WI38 (cell line): ENCODE measurements around the gene NPHP4.
A peak's percentile ranks its signal among the peaks of the same experiment; 100 is the strongest.

Experiments
- H3K4me3 ChIP-seq: 2 replicates; pipeline ENCODE4 v1.5.1; 2011; ENCODE audit warnings: low read depth, mild to moderate bottlenecking, control low read depth, low read length
- TF ChIP-seq, protein P1 (sequence below): IDR thresholded peaks from 2 replicates; pipeline ENCODE4 v1.5.1; 2012; ENCODE audit warnings: low read depth, mild to moderate bottlenecking, control low read depth, low read length

NPHP4 gene

DNA sequence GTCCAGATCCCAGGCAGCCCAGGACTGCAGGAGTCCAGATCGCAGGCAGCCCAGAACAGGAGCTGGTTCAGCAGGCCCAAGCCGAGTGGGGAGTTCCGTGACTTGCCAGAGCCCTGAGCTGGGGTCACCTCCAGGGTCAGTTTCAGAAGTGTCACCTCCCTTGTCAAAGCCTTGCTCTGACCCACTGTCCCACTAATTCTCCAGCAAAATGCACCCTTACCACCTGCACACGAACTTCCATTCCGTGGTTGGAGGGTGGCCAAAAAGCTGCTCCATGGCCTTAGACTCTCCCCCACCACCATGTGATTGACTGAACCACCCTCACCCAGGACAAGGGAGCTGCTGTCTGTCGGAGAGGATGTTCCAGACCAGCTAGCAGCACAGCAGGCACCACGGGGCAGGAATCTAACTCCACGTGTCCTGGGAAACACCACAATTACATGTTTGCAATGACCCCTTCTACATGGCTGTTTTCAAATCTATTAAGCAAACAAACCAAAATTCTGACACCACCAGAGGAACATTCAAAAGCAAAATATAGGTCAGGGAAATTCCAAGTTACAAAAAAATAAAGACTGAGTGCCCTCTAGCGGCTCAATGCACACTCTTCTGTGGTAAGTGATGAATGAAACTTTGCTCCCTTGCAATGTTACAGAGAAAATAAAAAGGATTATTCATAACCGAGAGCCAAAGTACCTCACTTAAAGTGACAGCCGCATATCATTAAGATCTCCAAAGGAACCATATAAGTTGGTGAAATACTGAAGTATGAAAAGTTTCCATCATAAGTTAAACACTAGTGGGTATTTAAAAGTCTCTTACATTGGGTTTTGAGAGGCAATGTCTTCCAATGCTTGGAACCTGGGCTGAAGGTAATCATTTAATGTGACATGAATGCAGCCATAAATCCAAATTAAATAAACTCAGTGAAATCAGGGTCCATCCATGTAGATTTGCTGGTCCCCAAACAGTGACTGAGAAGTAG lies 76.3 kb downstream of the NPHP4 start:
- TF ChIP-seq, protein P1, sequence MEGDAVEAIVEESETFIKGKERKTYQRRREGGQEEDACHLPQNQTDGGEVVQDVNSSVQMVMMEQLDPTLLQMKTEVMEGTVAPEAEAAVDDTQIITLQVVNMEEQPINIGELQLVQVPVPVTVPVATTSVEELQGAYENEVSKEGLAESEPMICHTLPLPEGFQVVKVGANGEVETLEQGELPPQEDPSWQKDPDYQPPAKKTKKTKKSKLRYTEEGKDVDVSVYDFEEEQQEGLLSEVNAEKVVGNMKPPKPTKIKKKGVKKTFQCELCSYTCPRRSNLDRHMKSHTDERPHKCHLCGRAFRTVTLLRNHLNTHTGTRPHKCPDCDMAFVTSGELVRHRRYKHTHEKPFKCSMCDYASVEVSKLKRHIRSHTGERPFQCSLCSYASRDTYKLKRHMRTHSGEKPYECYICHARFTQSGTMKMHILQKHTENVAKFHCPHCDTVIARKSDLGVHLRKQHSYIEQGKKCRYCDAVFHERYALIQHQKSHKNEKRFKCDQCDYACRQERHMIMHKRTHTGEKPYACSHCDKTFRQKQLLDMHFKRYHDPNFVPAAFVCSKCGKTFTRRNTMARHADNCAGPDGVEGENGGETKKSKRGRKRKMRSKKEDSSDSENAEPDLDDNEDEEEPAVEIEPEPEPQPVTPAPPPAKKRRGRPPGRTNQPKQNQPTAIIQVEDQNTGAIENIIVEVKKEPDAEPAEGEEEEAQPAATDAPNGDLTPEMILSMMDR = peak; percentile 60; the same call in 1 of the 2 replicates
- H3K4me3 ChIP-seq = no peak overlapping the region

DNA sequence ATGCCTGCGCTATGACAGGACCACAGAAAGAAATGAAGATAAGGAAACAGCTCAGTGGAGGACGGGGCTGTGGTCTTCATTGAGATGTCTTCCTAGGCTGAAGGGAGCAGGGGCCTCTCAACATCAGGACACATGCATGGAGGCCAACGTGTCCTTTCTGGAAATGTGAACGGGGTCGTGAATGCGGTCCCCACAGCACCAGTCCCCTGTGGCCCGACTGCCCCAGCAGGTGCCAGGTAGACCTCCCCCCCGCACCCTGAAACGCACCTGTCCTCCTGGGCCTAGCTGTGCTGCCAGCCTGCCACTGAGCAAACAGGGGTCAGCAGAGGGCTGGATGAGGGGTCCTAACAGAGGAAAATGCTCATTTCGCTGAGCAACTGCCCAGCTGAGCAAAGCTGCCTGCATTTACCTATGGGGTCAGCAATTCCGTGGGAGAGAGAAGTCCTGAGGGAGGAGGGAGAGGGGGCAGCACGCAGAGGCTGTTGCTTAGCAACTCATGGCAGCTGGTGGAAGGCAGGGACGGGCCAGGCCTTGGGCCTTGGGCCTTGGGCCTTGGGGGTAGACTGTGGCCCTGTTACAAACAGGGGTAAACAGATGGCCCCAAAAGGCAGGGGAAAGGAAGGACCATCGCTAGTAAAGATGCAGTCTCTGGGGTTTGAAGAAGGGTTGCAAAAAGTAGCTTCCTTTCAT lies 77.4 kb downstream of the NPHP4 start:
- TF ChIP-seq, protein P1 = no peak
- H3K4me3 ChIP-seq = no peak overlapping the region

DNA sequence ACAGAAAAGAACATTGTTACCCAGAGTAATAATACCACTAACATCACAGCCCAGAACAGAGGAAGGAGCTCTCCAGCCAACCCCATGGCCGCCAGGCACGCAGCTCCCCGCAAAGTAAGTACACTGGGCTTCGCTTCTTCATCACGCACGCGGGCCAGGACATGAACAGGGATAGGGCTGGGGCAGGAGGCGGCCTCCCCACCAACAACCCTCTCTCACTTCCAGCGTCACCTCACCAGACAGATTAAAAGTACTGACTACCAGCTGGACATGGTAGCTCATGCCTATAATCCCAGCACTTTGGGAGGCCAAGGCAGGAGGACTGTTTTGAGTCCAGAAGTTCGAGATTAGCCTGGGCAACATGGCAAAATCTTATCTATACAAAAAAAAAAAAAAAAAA lies 78.3 kb downstream of the NPHP4 start:
- H3K4me3 ChIP-seq = no peak overlapping the region
- TF ChIP-seq, protein P1 = no peak

DNA sequence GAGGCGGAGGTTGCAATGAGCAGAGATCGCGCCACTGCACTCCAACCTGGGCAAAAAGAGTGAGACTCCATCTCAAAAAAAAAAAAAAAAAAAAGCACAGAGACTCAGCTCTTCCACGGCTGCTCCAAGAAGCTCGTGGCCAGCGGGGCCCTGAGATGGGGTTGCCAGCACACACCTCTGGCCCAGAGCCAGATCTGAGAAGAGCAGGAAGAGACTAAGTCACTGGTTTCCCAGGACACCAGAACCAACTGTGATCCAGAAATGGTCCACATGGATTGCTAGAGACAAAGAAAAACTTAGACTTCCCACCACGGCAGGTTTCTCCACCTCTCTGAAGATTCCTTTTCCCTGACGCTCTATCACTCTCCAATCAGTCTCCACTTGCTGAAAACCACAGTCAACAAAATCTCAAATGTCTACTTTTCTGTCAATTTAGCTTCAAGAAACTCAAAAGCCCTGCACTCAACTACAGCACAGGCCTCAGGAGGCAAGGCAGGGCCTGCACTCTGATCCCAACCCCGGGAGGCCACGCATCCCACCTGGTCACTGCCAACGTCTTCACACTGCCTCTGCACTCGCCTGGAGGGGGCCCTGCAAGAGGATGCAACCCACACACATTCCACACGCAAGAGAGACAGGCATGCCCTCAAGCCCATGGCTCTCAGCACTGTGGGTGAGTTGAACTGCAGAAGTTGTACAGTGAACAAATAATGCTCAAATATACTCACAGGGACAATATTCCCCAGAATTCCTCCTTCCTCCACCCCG lies 79.0 kb downstream of the NPHP4 start:
- no peak overlapping the region for H3K4me3 ChIP-seq
- TF ChIP-seq, protein P1 = no peak

DNA sequence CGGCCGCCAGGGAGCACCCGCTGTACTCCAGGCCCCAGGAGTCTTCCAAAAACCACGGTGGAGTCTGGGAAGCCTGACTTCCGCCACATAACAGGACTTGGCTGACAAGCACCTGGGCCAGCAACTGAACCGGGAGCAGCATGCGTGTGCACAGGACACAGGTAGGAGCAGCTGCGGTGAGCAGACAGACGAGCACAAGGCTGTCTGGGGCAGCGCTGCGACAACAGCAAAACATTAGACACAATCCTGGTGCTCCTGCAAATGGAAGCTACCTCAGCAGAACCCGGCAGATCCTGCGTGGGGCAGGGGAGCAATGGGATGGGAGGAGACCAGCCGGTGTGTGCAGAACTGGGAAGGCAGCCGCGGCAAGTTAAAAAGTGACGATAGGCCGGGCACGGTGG lies 80.4 kb downstream of the NPHP4 start:
- TF ChIP-seq, protein P1 = no peak
- H3K4me3 ChIP-seq = no peak overlapping the region

DNA sequence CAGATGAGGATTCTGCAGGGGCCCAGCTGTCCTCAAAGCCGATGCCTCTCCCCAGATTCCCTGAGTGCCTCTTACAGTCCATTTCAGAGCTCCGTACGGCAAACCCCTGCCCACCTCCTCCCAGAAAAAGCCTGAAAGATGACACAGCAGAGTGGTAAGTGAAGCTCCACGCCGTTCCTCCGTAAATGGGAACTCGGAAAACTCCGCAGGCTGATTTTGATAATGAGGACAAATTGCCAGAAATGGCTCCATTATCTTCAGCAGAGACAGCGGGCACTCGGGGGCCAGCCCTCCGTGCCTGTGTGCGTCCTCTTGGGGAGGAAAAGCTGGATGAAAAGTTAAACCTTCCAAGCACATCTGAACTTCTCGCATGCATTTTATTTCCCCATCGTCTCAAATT lies 81.1 kb downstream of the NPHP4 start:
- TF ChIP-seq, protein P1 = no peak
- H3K4me3 ChIP-seq = no peak overlapping the region
